GM19099 (cell line): ENCODE measurements around the gene TRAPPC12.

ENCODE experiments used
- POLR2A ChIP-seq: IDR thresholded peaks from 3 replicates; pipeline ENCODE4 v1.6.1; 2011; ENCODE audit warnings: low read depth; ENCODE audit not compliant: insufficient read length; ENCODE audit errors: extremely low read depth

The TRAPPC12 gene

DNA sequence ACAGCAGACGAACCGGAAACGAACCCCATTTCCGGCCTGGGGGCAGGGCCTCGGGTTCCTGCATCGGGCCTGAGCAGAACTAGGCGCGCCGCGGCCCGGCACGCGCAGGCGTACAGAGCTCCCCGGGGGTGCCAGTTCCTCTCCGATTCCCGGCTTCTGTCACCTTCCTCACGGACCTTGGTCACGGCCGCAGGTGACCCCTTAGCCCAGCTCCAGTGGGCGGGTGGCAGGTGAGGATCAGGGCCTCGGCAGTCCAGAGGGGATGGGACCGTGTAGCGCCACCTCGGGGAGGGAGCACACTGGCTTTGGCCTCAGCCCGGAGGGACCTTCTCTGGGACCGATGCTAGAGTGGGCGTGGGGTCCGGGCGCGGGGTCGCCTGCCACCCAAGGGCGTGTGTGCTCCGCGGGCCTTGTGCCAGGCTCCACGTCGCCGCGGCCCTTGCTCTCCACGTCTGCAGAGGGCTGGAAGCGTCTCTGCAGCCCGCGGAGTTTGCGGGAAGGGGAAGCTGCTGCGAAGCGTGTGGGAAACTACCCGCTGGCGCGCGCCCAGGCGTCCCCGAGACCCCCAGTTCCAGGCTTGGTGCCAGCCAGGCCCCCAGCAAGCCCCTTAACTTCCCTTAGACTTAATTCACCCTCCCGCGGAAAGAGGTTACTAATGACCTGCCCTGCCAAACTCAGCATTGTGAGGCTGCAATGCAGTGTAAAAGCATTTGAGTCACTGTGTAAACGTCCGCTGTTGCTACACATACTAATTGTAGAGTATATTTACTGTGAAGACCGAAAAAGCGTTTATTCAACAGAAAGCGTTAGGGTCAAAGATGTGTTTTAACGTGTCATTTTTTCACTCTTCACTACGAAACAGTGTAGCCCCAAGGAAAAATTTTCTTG is at the start of gene TRAPPC12:
Gene TRAPPC12, plus strand, starts transcription at position 48 of the 888 bp plus-strand sequence. CDS start 7,930 bp downstream, outside the sequence.
- peak; percentile 95 for TF ChIP-seq POLR2A

DNA sequence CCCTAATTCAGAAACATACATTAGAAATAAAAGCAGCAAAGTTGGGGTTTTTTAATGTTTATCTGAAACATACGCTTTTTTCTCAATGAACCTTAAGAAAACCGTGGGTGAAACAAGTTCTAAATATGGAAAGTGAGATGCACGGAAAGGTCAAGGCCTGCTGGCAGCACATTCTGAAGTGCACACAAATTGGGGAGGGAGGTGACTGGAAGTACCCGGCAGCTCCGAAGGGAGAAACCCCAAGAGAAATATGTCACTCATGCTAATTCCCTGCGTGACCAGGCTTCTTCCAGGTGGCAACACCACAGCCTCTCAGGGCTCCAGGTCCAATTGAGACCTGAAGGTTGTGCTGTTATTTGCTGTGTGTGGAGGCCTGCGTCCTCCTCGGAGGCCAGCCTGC is 47.4 kb upstream of the TRAPPC12 start:
- no peak for TF ChIP-seq POLR2A

DNA sequence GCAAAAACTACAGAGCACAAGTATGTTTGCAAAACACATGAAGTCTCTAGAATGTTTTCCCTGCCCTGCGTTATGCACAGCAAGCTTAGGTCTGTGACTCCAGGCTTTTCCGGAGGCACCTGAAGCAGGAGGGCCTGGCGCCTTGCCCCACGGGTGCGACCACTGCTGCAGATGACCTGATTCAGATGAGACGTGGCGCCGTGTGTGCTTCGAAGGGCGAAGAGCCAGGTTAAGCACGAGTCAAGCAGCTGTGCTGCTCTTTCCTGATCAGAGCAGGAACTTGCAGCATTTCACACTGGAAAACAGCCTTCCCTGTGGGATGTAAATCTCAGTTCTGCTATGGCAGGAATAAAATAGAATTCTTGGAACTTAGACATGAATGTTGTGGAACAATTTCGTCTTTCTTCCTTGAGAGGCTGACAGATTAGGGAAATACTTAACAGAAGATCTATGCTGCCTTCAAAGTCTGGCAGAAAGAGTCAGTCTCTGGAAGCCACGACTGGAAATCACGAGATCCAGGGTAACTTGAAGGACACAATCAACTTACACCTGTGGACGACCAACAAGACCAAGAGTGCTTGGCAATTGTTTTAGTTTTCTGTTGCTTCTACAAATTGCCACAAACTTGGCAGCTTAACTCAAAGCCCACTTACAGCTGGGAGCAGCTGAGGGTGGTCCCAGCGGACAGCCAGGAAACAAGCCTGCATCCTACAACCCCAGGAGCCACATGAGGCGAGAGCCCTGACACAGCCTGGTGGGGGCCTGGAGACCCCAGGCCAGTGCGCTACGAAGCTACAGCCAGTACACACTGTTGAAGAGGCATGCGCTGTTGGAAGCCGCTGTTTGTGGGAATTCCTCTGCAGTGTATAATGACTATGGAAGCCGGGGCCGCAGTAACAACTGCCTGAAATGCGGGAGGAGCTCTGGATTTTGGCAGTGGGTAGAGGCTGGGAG is 44.8 kb upstream of the TRAPPC12 start:
- TF ChIP-seq POLR2A, result no peak

DNA sequence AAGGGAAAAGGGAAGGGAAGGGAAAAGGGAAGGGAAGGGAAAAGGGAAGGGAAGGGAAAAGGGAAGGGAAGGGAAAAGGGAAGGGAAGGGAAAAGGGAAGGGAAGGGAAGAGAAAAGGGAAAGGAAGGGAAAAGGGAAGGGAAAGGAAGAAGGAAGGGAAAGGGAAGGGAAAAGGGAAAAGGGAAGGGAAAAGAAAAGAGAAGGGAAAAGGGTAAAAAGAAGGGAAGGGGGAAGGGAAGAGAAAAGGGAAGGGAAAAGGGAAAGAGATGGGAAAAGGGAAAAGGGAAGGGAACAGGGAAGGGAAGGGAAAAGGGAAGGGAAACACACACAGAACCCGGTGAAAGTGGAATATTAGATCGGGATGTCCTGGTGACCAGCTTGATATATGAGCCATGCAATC is 42.6 kb upstream of the TRAPPC12 start:
- TF ChIP-seq POLR2A, result no peak

DNA sequence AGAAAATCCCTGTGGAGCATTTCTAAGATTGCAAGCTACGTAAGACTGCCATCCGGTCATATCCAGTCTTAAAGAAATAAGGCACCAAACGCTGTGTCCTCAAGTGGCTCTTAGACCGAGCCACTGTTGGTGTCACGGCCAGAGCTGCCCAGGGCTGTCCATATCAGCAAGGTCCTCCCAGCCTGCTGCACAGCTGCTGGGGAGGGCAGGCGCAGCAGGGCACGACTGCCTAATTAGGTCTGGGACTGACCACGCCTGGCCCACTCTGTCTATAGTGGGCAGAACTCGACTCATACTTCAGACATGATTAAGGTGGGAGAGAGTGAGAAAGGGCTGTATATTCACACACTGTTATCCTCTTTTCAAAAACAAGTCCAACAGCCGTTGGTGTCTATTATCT is 41.2 kb upstream of the TRAPPC12 start:
- TF ChIP-seq POLR2A, result no peak

DNA sequence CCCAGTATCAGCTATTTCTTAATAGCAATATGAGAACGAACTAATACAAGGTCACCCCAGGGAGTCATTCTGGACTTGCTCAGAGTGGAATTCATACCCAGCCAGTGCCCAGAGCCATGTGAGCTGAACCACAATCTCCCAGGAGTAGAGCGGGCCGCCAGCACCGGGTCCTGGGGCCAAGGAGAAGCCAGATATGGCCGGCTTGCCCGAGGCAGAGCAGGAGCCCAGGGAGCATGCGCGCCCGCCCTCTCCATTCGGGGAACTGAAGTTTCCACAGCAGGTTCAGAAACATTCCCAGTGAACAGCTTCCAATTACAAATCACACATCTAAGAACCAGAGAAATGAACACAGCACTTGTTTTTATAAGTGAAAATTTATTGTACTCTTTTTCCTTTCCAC is 39.4 kb upstream of the TRAPPC12 start:
- TF ChIP-seq POLR2A, result no peak

DNA sequence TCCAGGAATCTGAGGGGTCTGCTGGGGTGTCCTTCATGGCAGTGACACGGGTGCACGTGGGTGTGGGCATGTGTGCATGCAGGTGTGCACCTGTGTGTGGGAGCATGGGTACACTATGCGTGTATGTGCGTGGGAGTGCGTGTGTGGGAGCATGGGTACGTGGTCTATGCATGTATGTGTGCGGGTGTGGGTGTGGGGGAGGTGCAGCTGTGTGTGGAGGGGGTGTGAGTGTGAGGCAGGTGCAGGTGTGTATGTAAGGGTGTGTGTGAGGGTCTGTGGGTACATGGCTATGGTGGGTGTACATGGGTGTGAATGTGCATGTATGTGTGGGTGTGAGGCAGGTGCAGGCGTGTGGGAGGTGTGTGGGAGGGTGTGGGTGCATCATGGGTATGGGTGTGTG is 38.2 kb upstream of the TRAPPC12 start:
- TF ChIP-seq POLR2A, result no peak

DNA sequence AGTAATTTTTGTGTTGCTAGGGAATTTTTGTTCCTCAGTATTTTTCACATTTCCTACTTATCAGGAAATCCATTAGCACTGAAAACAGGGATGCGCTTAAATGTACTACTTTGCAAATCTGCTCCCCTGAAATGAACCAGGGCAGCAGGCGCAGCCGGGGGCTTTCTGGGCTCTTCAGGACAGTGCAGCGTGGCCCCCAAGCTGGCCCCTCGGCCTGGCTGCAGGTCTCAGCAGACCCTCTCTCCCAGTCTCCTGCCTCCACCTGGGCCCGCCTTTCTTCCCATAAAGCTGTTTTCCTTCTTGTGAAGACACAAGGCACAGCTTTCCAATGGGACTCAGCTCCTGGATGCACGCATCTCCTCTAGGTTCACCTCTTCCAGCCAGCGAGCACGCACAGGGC is 37.2 kb upstream of the TRAPPC12 start:
- TF ChIP-seq POLR2A, result no peak

DNA sequence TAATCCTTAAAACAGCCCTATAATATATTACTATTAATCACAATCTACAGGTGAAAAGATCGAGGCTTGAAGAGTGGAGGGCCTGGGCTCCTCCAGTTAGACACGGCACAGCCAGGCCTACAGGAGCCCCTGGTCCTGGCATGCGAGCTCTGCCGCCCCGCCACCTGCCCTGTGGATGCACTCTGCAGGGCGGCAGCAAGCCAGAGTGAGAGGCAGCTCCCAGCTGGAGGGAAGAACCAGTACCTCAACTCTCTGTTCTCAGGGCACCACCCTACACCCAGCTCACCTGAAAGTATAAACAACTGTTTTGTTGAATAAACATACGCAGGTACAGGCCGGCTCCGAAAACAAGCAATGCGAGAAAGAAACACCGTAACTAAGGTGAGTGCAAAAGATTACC is 36.5 kb upstream of the TRAPPC12 start:
- TF ChIP-seq POLR2A, result no peak

DNA sequence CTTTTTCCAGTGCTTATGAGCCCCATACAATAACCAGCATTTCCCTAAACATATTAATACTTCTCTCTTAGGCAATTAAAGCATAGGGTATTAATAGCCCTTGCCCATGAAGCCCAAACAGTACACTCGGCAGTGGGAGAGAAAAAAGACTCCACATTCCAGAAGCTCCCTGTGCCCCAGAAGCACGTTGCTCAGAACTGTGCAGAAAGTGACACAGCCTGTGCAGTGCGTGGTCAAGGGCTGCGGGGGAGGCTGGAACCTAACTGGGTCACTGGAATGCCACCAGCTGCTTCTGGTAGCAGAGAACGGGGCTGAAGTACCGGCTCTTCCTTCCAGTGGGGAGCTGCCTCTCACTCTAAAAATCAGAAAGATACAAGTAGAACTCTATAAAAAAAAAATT is 34.6 kb upstream of the TRAPPC12 start:
- TF ChIP-seq POLR2A, result no peak

DNA sequence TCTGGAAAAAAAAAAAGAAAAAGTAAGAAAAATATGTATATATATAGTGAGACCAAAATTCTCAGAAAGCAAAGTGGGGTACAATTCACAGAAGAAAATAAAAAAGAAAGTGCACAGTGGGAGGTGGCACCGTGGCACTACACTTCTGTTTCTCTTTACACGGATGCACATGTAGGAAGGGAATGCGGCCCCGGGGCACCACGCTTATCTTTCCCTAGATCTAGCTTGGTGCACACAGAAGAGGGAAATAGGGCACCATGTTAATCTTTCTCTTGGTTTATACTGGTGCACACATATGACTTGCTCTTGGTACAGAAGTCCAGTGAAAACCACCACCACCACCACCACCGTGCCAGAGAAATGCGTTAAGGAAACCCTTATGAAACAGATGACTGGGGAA is 33.9 kb upstream of the TRAPPC12 start:
- TF ChIP-seq POLR2A, result no peak

DNA sequence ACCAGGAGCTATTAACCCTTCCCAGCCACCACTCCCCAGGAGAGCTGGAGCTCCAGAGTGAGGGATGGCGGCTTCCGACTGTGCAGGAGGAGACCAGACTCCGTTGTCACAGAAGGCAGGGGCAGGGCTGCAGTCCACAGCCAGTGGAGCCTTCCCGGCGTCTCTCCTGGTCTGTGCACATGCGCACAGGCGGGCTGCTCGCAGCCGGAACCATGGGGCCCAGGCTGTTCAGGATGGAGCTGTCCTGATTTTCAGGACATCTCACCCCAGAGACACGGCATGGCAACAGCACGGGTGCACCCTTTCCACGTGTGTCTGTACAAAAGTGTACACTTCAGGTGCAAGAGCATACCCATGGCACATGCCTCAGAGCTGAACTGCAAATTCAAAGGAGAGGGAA is 30.7 kb upstream of the TRAPPC12 start:
- TF ChIP-seq POLR2A, result no peak

DNA sequence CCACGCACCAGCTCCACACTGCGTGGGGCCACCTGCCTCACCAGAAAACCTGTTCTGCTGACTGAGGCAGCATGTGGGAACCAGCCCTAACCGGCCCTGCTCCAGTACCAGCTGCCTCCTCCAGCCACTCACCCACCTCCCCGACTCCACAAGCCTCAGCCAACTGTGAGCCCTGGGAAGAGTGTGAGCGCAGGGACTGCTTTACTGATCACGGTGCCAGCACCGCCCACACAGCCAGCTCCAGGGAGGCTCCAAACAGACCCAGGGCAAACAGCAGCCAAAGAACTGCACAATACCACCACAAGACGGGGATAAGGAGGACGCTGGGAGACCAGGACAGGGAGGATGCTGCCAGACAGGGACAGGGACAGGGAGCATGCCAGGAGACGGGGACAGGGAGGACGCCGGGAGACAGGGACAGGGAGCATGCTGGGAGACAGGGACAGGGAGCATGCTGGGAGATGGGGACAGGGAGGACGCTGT is 30.2 kb upstream of the TRAPPC12 start:
- no peak for TF ChIP-seq POLR2A

DNA sequence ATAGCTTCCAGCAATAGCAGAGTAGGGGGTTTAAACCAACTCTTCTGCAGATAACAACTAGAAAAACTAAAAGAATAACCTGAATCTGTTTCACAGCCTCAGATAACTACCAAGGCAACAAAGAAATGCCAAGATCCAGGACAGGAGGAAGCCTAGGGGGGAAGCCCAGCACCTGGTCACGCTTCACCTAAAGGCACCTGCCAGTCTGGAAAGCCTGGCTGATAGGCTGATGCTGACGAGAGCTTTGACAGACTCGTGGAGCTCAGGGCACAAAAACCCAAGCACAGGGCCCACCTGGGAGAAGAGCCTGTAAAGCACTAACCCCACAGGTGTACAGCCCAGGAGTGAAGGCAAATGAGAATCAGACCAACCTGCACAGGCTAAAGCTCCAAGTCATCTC is 24.5 kb upstream of the TRAPPC12 start:
- no peak for TF ChIP-seq POLR2A

DNA sequence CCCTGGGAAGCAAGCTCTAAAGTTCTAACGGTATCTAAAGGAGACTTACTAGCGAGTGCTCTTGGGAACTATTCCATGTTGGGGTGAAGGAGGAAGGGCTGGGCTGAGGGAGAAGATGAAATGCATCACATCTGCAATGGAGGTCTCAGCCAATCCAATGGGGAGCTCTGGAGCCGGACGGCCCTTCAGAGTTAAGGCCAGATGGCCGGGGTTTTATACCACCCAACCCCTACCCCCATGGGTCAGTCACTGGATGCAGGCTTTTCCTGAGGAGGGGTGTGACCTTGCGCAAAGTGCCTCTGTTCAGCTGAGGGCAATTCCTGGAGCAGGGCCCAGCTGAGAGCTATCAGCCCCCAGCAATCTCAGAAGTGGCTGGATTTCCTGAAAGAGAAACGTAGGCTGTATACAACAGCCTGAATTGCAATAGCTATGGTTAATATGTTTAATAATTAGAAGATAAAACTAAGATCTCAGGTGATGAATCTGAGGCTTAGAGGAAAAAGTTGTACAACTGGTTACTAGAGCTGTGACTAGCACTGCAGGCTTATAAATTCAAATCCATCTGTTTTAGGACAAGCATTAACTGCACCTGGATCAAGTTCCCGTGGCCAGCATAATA is 23.4 kb upstream of the TRAPPC12 start:
- no peak for TF ChIP-seq POLR2A
